Measurements from ENCODE around the gene FGD3. TPM values are rescaled to one million over a fixed set of nuclear protein-coding genes. Genes with fewer than 3 reads are reported as not detected.
"Not testable (repeated sequence)": the region's sequence is repeated elsewhere in the genome, so short reads cannot be mapped to it uniquely, and the experiment has no call there.

Gene FGD3
- 10 to 100 TPM in 2 of 8 experiments, 1 to 10 TPM in 4, under 1 TPM in 2; 0.31 to 11.6 (median 6.3) TPM for total RNA-seq

GRCh38 chr9:92947268-92948037 lies at the start of gene FGD3:
TSS of gene FGD3 (plus strand) at chr9:92947523. CDS start at chr9:92976257, 28,734 bp downstream.
- peak within 1 kb of the TSS; percentile 37 to 49 (median 47) for H3K4me3 ChIP-seq
- WGBS, 10 experiments = 0 to 20% (median 7%) methylated on average over 1 to 7 of the region's 36 CpGs; no CpG with 5 or more reads in 2 of the 10 experiments
- in situ Hi-C loops (cut with MboI; ENCODE audit: low pct_unique_long_range_greater_than_20kb in 2 of 9, low sequenced_read_pairs in 9 of 9, unreplicated experiment in 9 of 9) = no loop called here
- peaks cover 8 to 23% of the 10 kb centered on the region in 2 donors for H3K4me1 ChIP-seq (replicated peaks in 1 of 2)
- ATAC-seq (replicated peaks in 6 of 8) = peak; percentile 88 to 97 (median 92)
- H3K27ac ChIP-seq = peak within 1 kb of the TSS; percentile 68 to 77

GRCh38 chr9:92905137-92905536 lies 42.2 kb upstream of the FGD3 start:
- ATAC-seq (replicated peaks in 6 of 8); in situ Hi-C loops (cut with MboI; ENCODE audit: low pct_unique_long_range_greater_than_20kb in 2 of 9, low sequenced_read_pairs in 9 of 9, unreplicated experiment in 9 of 9): not testable (repeated sequence)
- Histone ChIP-seq H3K4me1 (replicated peaks in 1 of 2) (peaks cover 3 to 11% of the 10 kb centered on the region in 2 donors), H3K4me3 (peak overlapping the region in 1 of 5 donors; percentile 9), H3K27ac (peak overlapping the region in 1 of 2 donors; percentile 41)
- WGBS, 10 experiments = no CpG with 5 or more reads among the region's 6 CpGs

- WGBS, 10 experiments = 19 to 82% (median 48%) methylated on average over 2 to 9 of the region's 11 CpGs
- ATAC-seq (replicated peaks in 6 of 8) = peak in 6 of 8 experiments; percentile 14 to 98 (median 92)
- Histone ChIP-seq H3K4me1 (replicated peaks in 1 of 2) (peaks cover 0 to 10% of the 10 kb centered on the region in 2 donors), H3K27ac (no peak overlapping the region), H3K4me3 (no peak overlapping the region)
- in situ Hi-C loops (cut with MboI; ENCODE audit: low pct_unique_long_range_greater_than_20kb in 2 of 9, low sequenced_read_pairs in 9 of 9, unreplicated experiment in 9 of 9) = no loop called here
Measured at GRCh38 chr9:92911511-92912475, 35.5 kb upstream of the FGD3 start.

- Histone ChIP-seq H3K4me3 (no peak overlapping the region), H3K27ac (no peak overlapping the region), H3K4me1 (replicated peaks in 1 of 2) (peaks cover 0 to 3% of the 10 kb centered on the region in 2 donors)
- in situ Hi-C loops (cut with MboI; ENCODE audit: low pct_unique_long_range_greater_than_20kb in 2 of 9, low sequenced_read_pairs in 9 of 9, unreplicated experiment in 9 of 9) = no loop called here
- 0 to 70% (median 50%) methylated on average over 1 to 2 of the region's 2 CpGs; no CpG with 5 or more reads in 2 of the 10 experiments for WGBS, 10 experiments
- peak in 3 of 8 experiments; percentile 44 to 69 (median 55) for ATAC-seq (replicated peaks in 6 of 8)
Measured at GRCh38 chr9:92917176-92917800, 30.0 kb upstream of the FGD3 start.

- Histone ChIP-seq H3K27ac (no peak overlapping the region), H3K4me3 (no peak overlapping the region), H3K4me1 (replicated peaks in 1 of 2) (no peaks in the 10 kb centered on the region)
- 86 to 100% (median 100%) methylated on average over 1 of the region's 1 CpG; no CpG with 5 or more reads in 7 of the 10 experiments for WGBS, 10 experiments
- in situ Hi-C loops (cut with MboI; ENCODE audit: low pct_unique_long_range_greater_than_20kb in 2 of 9, low sequenced_read_pairs in 9 of 9, unreplicated experiment in 9 of 9) = no loop called here
- peak in 2 of 8 experiments; percentile 42 to 73 for ATAC-seq (replicated peaks in 6 of 8)
Measured at GRCh38 chr9:92920437-92920836, 26.9 kb upstream of the FGD3 start.

- H3K4me1 ChIP-seq (replicated peaks in 1 of 2) = no peaks in the 10 kb centered on the region
- in situ Hi-C loops (cut with MboI; ENCODE audit: low pct_unique_long_range_greater_than_20kb in 2 of 9, low sequenced_read_pairs in 9 of 9, unreplicated experiment in 9 of 9) = no loop called here
- no peak for ATAC-seq (replicated peaks in 6 of 8)
- H3K27ac ChIP-seq = no peak overlapping the region
- no peak overlapping the region for H3K4me3 ChIP-seq
- 43 to 100% (median 75%) methylated on average over 1 to 3 of the region's 3 CpGs; no CpG with 5 or more reads in 4 of the 10 experiments for WGBS, 10 experiments
Measured at GRCh38 chr9:92931606-92932005, 15.7 kb upstream of the FGD3 start.

- in situ Hi-C loops (cut with MboI; ENCODE audit: low pct_unique_long_range_greater_than_20kb in 2 of 9, low sequenced_read_pairs in 9 of 9, unreplicated experiment in 9 of 9) = no loop called here
- Histone ChIP-seq H3K4me3 (no peak overlapping the region), H3K4me1 (replicated peaks in 1 of 2) (no peaks in the 10 kb centered on the region), H3K27ac (no peak overlapping the region)
- no peak for ATAC-seq (replicated peaks in 6 of 8)
- 30 to 100% (median 89%) methylated on average over 1 of the region's 1 CpG; no CpG with 5 or more reads in 3 of the 10 experiments for WGBS, 10 experiments
Measured at GRCh38 chr9:92934321-92934720, 13.0 kb upstream of the FGD3 start.

GRCh38 chr9:92938025-92938424 lies 9.3 kb upstream of the FGD3 start:
- Histone ChIP-seq H3K27ac (no peak overlapping the region), H3K4me1 (replicated peaks in 1 of 2) (no peaks in the 10 kb centered on the region), H3K4me3 (no peak overlapping the region)
- in situ Hi-C loops (cut with MboI; ENCODE audit: low pct_unique_long_range_greater_than_20kb in 2 of 9, low sequenced_read_pairs in 9 of 9, unreplicated experiment in 9 of 9) = no loop called here
- WGBS, 10 experiments = 0 to 82% (median 28%) methylated on average over 1 of the region's 1 CpG; no CpG with 5 or more reads in 4 of the 10 experiments
- ATAC-seq (replicated peaks in 6 of 8) = peak in 2 of 8 experiments; percentile 47 to 54

GRCh38 chr9:92941861-92942260 lies 5.5 kb upstream of the FGD3 start:
- ATAC-seq (replicated peaks in 6 of 8) = peak in 2 of 8 experiments; percentile 70 to 84
- Histone ChIP-seq H3K4me3 (no peak overlapping the region), H3K4me1 (replicated peaks in 1 of 2) (peaks cover 0 to under 1% of the 10 kb centered on the region in 2 donors), H3K27ac (no peak overlapping the region)
- in situ Hi-C loops (cut with MboI; ENCODE audit: low pct_unique_long_range_greater_than_20kb in 2 of 9, low sequenced_read_pairs in 9 of 9, unreplicated experiment in 9 of 9) = no loop called here
- WGBS, 10 experiments = 0 to 100% (median 27%) methylated on average over 1 to 3 of the region's 5 CpGs; no CpG with 5 or more reads in 3 of the 10 experiments

- in situ Hi-C loops (cut with MboI; ENCODE audit: low pct_unique_long_range_greater_than_20kb in 2 of 9, low sequenced_read_pairs in 9 of 9, unreplicated experiment in 9 of 9) = no loop called here
- no peak overlapping the region for H3K4me3 ChIP-seq
- H3K27ac ChIP-seq = no peak overlapping the region
- no peak for ATAC-seq (replicated peaks in 6 of 8)
- H3K4me1 ChIP-seq (replicated peaks in 1 of 2) = peaks cover 0 to 3% of the 10 kb centered on the region in 2 donors
- WGBS, 10 experiments = 20 to 100% (median 82%) methylated on average over 1 to 9 of the region's 10 CpGs
Measured at GRCh38 chr9:92942688-92943616, 4.4 kb upstream of the FGD3 start.

- Histone ChIP-seq H3K4me3 (no peak overlapping the region), H3K4me1 (replicated peaks in 1 of 2) (peaks cover 8 to 19% of the 10 kb centered on the region in 2 donors), H3K27ac (no peak overlapping the region)
- no peak for ATAC-seq (replicated peaks in 6 of 8)
- 80 to 100% (median 97%) methylated on average over 2 to 6 of the region's 8 CpGs; no CpG with 5 or more reads in 7 of the 10 experiments for WGBS, 10 experiments
- in situ Hi-C loops (cut with MboI; ENCODE audit: low pct_unique_long_range_greater_than_20kb in 2 of 9, low sequenced_read_pairs in 9 of 9, unreplicated experiment in 9 of 9) = no loop called here
Measured at GRCh38 chr9:92944921-92945320, 2.4 kb upstream of the FGD3 start.
